ENCODE data around the gene ADGRE1.

The ADGRE1 gene

GRCh38 chr19:6887316-6887715 is at the start of gene ADGRE1:
Gene ADGRE1, plus strand, starts transcription at chr19:6887579. Its CDS starts 30 bp downstream, at chr19:6887609.
- no peak for DNase-seq

GRCh38 chr19:6838062-6838655 is 49.2 kb upstream of the ADGRE1 start:
- DNase-seq, result no peak

- no peak for DNase-seq
Observed at GRCh38 chr19:6842871-6843607, 44.3 kb upstream of the ADGRE1 start.

- DNase-seq, result no peak
Observed at GRCh38 chr19:6847828-6848200, 39.6 kb upstream of the ADGRE1 start.

- DNase-seq, result no peak
Observed at GRCh38 chr19:6848986-6849385, 38.4 kb upstream of the ADGRE1 start.

- no peak for DNase-seq
Observed at GRCh38 chr19:6849876-6850275, 37.5 kb upstream of the ADGRE1 start.

GRCh38 chr19:6851359-6851758 is 36.0 kb upstream of the ADGRE1 start:
- no peak for DNase-seq

- DNase-seq, result no peak
Observed at GRCh38 chr19:6852001-6852400, 35.4 kb upstream of the ADGRE1 start.

- DNase-seq, result no peak
Observed at GRCh38 chr19:6853868-6854267, 33.5 kb upstream of the ADGRE1 start.

GRCh38 chr19:6854758-6855157 is 32.6 kb upstream of the ADGRE1 start:
- no peak for DNase-seq

GRCh38 chr19:6856749-6857372 is 30.5 kb upstream of the ADGRE1 start:
- DNase-seq, result no peak

GRCh38 chr19:6861683-6862286 is 25.6 kb upstream of the ADGRE1 start:
- DNase-seq, result no peak

GRCh38 chr19:6862673-6863078 is 24.7 kb upstream of the ADGRE1 start:
- DNase-seq, result peak; percentile 81

- DNase-seq, result no peak
Observed at GRCh38 chr19:6864325-6864940, 22.9 kb upstream of the ADGRE1 start.

- DNase-seq, result no peak
Observed at GRCh38 chr19:6865849-6866248, 21.5 kb upstream of the ADGRE1 start.

- DNase-seq, result peak; percentile 88
Observed at GRCh38 chr19:6866741-6867151, 20.6 kb upstream of the ADGRE1 start.

- no peak for DNase-seq
Observed at GRCh38 chr19:6868351-6868750, 19.0 kb upstream of the ADGRE1 start.

- DNase-seq, result peak; percentile 38
Observed at GRCh38 chr19:6869151-6869882, 18.1 kb upstream of the ADGRE1 start.

GRCh38 chr19:6873708-6874431 is 13.5 kb upstream of the ADGRE1 start:
- DNase-seq, result no peak

- no peak for DNase-seq
Observed at GRCh38 chr19:6875218-6875617, 12.2 kb upstream of the ADGRE1 start.

- DNase-seq, result no peak
Observed at GRCh38 chr19:6876748-6877147, 10.6 kb upstream of the ADGRE1 start.

GRCh38 chr19:6877766-6878165 is 9.6 kb upstream of the ADGRE1 start:
- DNase-seq, result no peak
